Activated T-helper 1 cell treated with anti-CD3 and anti-CD28 coated beads, Interleukin-12 subunit alpha, Interleukin-12 subunit beta, Interleukin-2, Interleukin-4 antibody, amounts not matched to agents 30 ng/mL and 10 ng/mL and 1 ng/mL, durations not matched to agents 14 hours and 24 hours and 36 hours (primary cell): ENCODE data around the gene NCL. TPM values are rescaled to one million over a fixed set of nuclear protein-coding genes. Genes with fewer than 3 reads are reported as not detected.
A peak's percentile ranks its signal among the peaks of the same experiment; 100 is the strongest.
"Not testable (repeated sequence)": the region's sequence is repeated elsewhere in the genome, so short reads cannot be mapped to it uniquely, and the experiment has no call there.

Source experiments
- DNase-seq: peaks from one replicate; pipeline ENCODE4 v3.0.0; 2021; ENCODE audit warnings: low spot score
- H3K27ac Mint-ChIP-seq: one replicate; pipeline ENCODE4 v1.8.0; 2021; ENCODE audit warnings: mild to moderate bottlenecking, mixed read lengths
- H3K27me3 Mint-ChIP-seq: one replicate; pipeline ENCODE4 v1.8.0; 2022; ENCODE audit warnings: mild to moderate bottlenecking, moderate library complexity, mixed read lengths; ENCODE audit not compliant: insufficient read depth
- H3K36me3 Mint-ChIP-seq: one replicate; pipeline ENCODE4 v1.8.0; 2021; ENCODE audit warnings: low read depth, mixed read lengths
- H3K4me1 Mint-ChIP-seq: one replicate; pipeline ENCODE4 v1.8.0; 2021; ENCODE audit warnings: low read depth, mixed read lengths
- H3K4me3 Mint-ChIP-seq: one replicate; pipeline ENCODE4 v1.8.0; 2021; ENCODE audit warnings: mild to moderate bottlenecking, moderate library complexity, mixed read lengths
- H3K9me3 Mint-ChIP-seq: one replicate; pipeline ENCODE4 v1.8.0; 2021; ENCODE audit warnings: mixed read lengths
- intact Hi-C: fragments of 100-400 bp; cut with micrococcal nuclease; formaldehyde crosslinking; loops from one replicate; pipeline ENCODE4 v1.15.1; 2024
- total RNA-seq: library from RNA; stranded (reverse); gene quantifications from 2 replicates; pipeline ENCODE4 v1.2.3, GENCODE V29; 2022

Gene NCL
- total RNA-seq, 1 donor from 2014 or later = 1,388 TPM

DNA sequence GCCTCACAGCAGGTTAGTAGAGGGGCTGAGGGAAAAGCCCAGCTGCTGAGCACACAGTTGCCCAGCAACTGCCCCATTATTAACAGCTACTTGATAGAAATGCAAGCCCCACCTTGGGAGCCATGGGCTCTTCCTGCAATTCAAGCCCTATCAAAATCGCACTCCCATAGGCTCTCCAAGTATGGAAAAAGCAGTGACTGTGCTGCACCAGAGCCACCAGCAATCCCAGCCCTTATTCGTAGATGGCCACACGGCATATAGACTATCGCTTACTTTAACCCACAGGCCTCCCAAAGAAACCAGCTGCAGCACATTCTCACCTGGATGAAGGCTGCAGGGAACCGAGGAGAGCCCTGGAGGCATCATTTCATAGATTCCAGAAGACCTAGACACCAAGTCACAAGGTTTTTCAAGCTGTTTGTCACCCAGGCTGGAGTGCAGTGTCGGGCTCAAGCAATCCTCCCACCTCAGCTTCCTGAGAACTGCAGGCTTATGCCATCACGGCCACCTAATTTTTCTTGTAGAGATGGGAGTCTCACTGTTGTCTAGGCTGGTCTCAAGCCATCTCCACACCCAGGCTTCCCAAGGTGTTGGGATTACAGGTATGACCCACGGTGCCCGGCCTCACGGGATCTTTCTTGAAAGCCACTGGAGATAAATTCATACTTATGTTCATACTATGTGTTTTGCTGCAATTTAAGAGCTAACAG is 11.3 kb downstream of the NCL start:
- Mint-ChIP-seq H3K4me3 (no peak overlapping the region), H3K9me3 (no peaks in the 10 kb centered on the region), H3K36me3 (peaks cover 45% of the 10 kb centered on the region), H3K4me1 (peaks cover 17% of the 10 kb centered on the region), H3K27ac (peak overlapping the region; percentile 52), H3K27me3 (no peaks in the 10 kb centered on the region)
- DNase-seq = no peak
- intact Hi-C loops = loop anchor here (1.0 kb wide), 3 partner anchors 156 to 349 kb away; no protein-coding TSS in a partner anchor

DNA sequence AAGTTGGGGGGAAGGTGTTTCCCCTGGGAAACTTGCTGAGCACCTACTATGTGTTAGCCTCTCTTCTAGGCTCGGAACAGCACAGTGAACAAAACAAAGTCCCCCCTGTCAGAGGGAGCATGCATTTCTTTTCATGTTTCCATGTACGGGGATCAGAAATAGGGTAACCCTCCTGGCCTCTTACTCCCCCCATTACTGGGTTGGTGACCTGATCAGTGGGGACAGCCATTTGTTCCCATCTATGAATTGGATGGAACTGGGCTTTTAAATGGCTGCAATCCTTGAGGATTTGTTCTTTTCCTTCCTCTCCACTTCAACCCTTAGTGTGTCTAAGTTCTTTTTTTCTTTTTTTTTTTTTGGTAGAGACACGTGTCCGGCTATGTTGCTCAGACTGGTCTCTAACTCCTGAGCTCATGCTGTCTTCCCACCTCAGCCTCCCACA is 13.7 kb downstream of the NCL start:
- no peaks in the 10 kb centered on the region for H3K27me3 Mint-ChIP-seq
- H3K4me3 Mint-ChIP-seq = no peak overlapping the region
- no peaks in the 10 kb centered on the region for H3K9me3 Mint-ChIP-seq
- DNase-seq = no peak
- H3K4me1 Mint-ChIP-seq = peaks cover 6% of the 10 kb centered on the region
- no peak overlapping the region for H3K27ac Mint-ChIP-seq
- peaks cover 22% of the 10 kb centered on the region for H3K36me3 Mint-ChIP-seq
- intact Hi-C loops = no loop called here

DNA sequence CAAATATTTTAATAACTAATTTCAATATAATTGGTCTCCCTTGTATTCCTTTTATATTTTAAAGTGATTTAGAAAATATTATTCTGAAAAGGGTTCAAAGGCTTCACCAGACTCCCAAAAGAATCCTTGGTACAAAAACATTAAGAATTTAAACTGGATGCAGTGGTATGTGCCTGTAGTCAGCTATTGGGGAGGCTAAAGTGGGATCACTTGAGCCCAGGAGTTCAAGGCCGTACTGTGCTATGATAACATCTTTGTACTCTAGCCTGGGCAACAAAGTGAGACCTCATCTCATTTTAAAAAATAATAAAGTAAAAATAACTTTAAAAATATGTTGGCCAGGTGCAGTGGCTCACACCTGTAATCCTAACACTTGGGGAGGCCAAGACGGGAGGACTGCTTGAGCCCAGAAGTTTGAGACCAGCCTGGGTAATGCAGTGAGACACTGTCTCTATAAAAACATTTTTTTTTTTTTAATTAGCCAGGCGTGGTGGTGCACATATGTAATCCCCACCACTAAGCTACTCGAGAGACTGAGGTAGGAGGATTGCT is 14.7 kb downstream of the NCL start:
- no peak overlapping the region for H3K27ac Mint-ChIP-seq
- H3K4me3 Mint-ChIP-seq = no peak overlapping the region
- DNase-seq = no peak
- peaks cover 15% of the 10 kb centered on the region for H3K36me3 Mint-ChIP-seq
- no peaks in the 10 kb centered on the region for H3K9me3 Mint-ChIP-seq
- no peaks in the 10 kb centered on the region for H3K4me1 Mint-ChIP-seq
- H3K27me3 Mint-ChIP-seq = no peaks in the 10 kb centered on the region
- intact Hi-C loops = loop anchor here (10.0 kb wide), 1 partner anchor 625 kb away; no protein-coding TSS in a partner anchor

DNA sequence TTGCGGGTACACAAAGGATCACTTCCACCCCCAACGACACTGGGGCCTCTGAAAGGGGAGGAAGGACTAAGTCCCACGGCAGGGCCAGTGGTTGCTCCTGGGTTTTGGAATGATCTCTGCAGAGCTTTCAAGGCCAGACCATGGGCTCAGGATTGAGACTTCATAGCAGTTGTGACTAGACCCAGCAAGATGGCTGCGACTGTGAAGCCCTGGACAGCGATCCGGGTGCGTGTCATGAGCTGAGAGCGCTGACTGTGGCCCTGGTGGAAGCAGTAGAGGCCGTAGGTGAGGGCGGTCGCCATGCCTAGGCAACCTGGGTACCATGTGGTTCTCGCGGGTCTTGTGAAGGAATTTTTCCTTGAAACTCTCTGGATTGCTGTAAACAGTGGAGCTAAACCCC is 27.3 kb downstream of the NCL start:
- peaks cover 5% of the 10 kb centered on the region for H3K4me1 Mint-ChIP-seq
- H3K9me3 Mint-ChIP-seq = peaks cover 2% of the 10 kb centered on the region
- intact Hi-C loops = no loop called here
- no peak for DNase-seq
- H3K36me3 Mint-ChIP-seq = peaks cover under 1% of the 10 kb centered on the region
- H3K4me3 Mint-ChIP-seq = no peak overlapping the region
- no peaks in the 10 kb centered on the region for H3K27me3 Mint-ChIP-seq
- no peak overlapping the region for H3K27ac Mint-ChIP-seq

DNA sequence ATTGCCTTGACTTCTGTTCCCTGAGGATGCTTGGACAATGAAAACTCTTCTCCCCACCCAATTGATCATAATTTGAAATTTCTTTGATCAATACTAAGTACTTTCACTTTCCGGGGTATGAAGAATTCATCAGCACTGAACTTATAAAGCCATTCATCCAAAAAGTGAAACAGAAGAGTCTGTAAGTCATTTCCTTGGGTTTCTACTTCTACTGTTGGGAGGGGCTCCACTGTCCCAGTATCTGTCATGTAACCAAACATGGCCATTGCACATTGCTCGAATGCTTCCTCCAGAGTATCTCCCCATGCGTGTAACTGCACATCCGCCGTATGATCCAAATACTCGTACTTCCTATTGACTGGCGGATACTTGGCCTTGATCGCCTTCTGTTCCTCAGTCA is 30.3 kb downstream of the NCL start:
- Mint-ChIP-seq H3K27ac (no peak overlapping the region), H3K4me1 (peaks cover 5% of the 10 kb centered on the region), H3K4me3 (no peak overlapping the region), H3K27me3 (no peaks in the 10 kb centered on the region), H3K36me3 (peaks cover 6% of the 10 kb centered on the region), H3K9me3 (peaks cover 19% of the 10 kb centered on the region)
- intact Hi-C loops = no loop called here
- DNase-seq = no peak

DNA sequence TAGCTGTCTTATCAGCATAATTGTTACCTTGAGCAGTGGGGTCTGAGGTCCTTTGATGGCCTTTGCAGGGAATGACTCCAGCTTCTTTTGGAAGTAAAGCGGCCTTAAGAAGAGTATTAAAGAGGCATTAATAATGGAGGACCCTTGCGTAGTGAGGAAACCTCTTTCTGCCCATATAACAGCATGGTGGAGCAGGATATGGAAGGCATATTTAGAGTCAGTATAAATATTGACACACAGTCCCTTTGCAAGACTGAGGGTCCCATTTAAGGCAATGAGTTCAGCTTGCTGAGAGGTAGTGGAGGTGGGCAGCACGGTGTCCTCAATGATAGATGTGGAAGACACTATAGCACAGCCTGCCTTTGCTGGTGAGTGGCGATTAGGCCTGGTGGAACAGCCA is 32.7 kb downstream of the NCL start:
- Mint-ChIP-seq H3K27me3 (no peaks in the 10 kb centered on the region), H3K9me3 (peaks cover 19% of the 10 kb centered on the region), H3K4me3 (no peak overlapping the region), H3K4me1 (peaks cover 5% of the 10 kb centered on the region), H3K27ac (no peak overlapping the region), H3K36me3 (peaks cover 6% of the 10 kb centered on the region)
- no peak for DNase-seq
- intact Hi-C loops = no loop called here

DNA sequence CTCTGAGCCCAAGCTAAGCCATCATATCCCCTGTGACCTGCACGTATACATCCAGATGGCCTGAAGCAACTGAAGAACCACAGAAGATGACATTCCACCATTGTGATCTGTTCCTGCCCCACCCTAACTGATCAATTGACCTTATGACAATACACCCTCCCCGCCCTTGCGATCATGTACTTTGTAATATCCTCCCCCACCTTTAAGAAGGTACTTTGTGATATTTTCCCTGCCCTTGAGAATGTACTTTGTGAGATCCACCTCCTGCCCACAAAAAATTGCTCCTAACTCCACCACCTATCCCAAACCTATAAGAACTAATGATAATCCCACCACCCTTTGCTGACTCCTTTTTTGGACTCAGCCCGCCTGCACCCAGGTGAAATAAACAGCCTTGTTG is 33.8 kb downstream of the NCL start:
- H3K4me3 Mint-ChIP-seq, H3K27ac Mint-ChIP-seq, H3K4me1 Mint-ChIP-seq, DNase-seq, intact Hi-C loops, H3K27me3 Mint-ChIP-seq, H3K36me3 Mint-ChIP-seq: not testable (repeated sequence)
- peaks cover 19% of the 10 kb centered on the region for H3K9me3 Mint-ChIP-seq

DNA sequence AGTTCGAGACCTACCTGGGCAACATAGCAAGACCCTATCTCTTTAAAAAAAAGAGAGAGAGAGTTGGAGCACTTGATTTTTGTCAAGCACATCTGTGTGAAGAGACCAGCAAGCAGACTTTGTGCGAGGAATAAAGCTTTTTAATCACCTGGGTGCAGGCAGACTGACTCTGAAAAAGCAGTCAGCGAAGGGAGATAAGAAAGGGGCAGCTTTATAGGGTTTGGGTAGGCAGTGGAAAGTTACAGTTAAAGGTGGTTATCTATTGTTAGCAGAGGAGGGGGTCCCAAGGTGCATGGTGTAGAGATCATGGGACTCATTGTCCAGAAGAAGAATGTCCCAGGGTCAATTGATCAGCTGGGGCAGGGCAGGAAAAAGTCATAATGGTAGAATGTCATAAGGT is 34.4 kb downstream of the NCL start:
- intact Hi-C loops = no loop called here

DNA sequence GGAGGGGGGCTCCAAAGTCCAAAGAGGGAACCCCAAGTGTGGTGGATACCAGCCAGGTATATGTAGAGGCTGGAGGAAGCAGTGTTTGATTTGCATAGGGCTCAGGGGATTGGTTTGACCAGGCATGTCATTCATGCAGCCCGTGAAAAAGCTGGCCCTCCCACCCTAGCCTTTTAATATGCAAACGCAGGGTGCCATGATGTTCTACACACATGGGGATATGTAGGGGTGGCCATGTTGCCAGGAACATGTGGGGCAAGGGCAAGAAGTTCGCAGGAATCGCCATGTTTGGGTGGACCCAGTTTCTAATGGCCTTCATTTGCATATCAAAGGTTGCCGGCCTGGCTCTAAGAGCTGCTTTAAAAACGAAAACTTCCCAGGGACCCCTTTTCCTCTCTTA is 35.1 kb downstream of the NCL start:
- peaks cover 19% of the 10 kb centered on the region for H3K9me3 Mint-ChIP-seq
- intact Hi-C loops = no loop called here
- peaks cover 6% of the 10 kb centered on the region for H3K36me3 Mint-ChIP-seq
- H3K27ac Mint-ChIP-seq = no peak overlapping the region
- H3K4me1 Mint-ChIP-seq = peaks cover 9% of the 10 kb centered on the region
- no peak for DNase-seq
- H3K4me3 Mint-ChIP-seq = no peak overlapping the region
- peaks cover 2% of the 10 kb centered on the region for H3K27me3 Mint-ChIP-seq

More for the DNA sequence above, 34.4 kb downstream of the NCL start:
- peaks cover 19% of the 10 kb centered on the region for H3K9me3 Mint-ChIP-seq
- DNase-seq = no peak
- peaks cover 9% of the 10 kb centered on the region for H3K4me1 Mint-ChIP-seq
- H3K27ac Mint-ChIP-seq = no peak overlapping the region
- H3K4me3 Mint-ChIP-seq = no peak overlapping the region
- H3K27me3 Mint-ChIP-seq = peaks cover 2% of the 10 kb centered on the region
- H3K36me3 Mint-ChIP-seq = peaks cover 6% of the 10 kb centered on the region

DNA sequence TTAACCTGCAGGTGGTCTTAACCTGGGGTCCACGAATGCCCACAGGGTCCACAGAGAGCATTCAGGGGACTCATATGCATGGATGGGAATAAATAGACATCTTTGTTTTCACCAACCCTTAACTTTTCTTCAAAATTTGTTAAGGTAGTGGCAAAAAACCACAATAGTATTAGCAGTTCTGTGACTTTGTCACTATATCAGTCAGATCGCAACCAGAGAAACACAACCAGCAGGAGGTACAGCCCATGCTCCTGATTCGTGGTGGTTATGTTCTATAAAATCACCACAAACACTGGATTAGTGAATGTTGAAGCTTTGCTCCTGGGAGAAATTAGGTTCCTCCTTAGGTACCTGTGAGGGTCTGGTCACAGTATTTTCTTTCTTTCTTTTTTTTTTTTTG is 37.2 kb downstream of the NCL start:
- peaks cover 4% of the 10 kb centered on the region for H3K4me1 Mint-ChIP-seq
- peaks cover 2% of the 10 kb centered on the region for H3K27me3 Mint-ChIP-seq
- intact Hi-C loops = no loop called here
- peaks cover 6% of the 10 kb centered on the region for H3K36me3 Mint-ChIP-seq
- peaks cover 18% of the 10 kb centered on the region for H3K9me3 Mint-ChIP-seq
- no peak overlapping the region for H3K4me3 Mint-ChIP-seq
- no peak for DNase-seq
- no peak overlapping the region for H3K27ac Mint-ChIP-seq

DNA sequence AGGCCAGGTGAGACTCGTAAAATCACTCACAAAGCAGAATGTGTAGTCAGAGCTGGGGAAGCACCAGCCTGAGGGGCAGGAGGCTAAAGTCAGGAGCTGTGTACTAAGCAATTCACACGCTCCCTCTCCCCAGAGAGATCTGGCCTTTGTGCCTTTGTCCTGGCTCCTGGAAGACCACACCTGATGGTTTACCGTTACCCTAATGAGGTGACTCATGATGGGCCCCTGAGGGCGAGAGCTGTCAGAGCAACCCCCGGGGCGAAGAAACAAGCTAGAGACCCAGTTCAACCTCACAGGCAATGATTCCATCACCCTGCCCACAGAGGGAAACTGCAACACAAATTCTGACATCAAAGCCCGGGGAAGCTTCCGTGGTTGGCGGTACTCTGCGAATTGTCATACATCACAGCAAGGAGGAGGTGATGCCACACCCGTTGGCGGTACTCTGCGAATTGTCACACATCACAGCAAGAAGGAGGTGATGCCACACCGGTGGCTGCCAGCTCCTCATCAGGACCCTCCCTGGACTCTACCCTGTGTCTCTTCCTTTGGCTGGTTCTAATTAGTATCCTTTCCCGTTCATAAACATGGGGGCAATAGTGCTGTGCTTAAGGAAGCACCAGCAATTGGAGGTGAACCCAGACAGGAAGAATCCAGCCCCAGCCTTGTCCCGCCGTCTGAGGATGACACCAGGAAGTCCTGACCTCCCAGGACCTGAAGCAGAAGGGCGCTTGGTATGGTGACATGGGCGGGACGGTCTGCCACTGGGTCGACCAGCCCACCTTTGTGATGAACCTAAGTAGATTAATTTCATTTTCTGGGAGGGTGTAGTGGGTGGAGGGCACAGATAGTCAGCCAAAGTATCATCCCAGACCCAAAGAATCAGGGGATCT is 38.2 kb downstream of the NCL start:
- peaks cover 4% of the 10 kb centered on the region for H3K4me1 Mint-ChIP-seq
- H3K27me3 Mint-ChIP-seq = peaks cover 2% of the 10 kb centered on the region
- DNase-seq = peak; percentile 14
- no peak overlapping the region for H3K27ac Mint-ChIP-seq
- peaks cover under 1% of the 10 kb centered on the region for H3K36me3 Mint-ChIP-seq
- intact Hi-C loops = no loop called here
- H3K9me3 Mint-ChIP-seq = peaks cover 7% of the 10 kb centered on the region
- H3K4me3 Mint-ChIP-seq = no peak overlapping the region

DNA sequence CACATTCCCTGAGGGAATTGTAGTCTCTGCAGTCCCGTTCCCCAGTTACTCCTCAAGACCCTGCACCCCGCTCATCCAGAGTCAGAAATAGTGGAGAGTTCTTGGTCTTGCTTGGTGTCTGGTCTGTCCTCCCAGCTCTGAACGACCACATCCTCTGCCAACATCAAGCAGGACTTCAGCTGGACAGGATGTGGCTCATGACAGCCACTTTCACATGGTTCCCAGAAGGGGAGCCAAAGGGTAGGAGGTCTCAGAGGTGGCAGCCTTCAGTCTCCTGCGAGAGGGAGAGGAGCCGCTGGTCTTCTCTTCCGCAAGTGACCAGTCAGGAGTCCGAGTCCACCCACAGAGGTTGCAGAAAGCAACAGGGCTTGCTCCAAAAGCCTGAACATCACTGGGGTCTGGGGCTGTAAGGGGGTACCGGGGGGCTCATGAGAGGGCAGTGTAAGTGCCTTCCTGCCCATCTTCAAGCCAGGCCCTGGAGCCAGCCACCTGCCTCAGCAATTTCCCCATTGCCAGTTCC is 38.9 kb downstream of the NCL start:
- intact Hi-C loops = no loop called here
- peaks cover 2% of the 10 kb centered on the region for H3K27me3 Mint-ChIP-seq
- no peak overlapping the region for H3K4me3 Mint-ChIP-seq
- no peak for DNase-seq
- H3K4me1 Mint-ChIP-seq = peaks cover 4% of the 10 kb centered on the region
- H3K27ac Mint-ChIP-seq = no peak overlapping the region
- peaks cover under 1% of the 10 kb centered on the region for H3K9me3 Mint-ChIP-seq
- H3K36me3 Mint-ChIP-seq = no peaks in the 10 kb centered on the region

DNA sequence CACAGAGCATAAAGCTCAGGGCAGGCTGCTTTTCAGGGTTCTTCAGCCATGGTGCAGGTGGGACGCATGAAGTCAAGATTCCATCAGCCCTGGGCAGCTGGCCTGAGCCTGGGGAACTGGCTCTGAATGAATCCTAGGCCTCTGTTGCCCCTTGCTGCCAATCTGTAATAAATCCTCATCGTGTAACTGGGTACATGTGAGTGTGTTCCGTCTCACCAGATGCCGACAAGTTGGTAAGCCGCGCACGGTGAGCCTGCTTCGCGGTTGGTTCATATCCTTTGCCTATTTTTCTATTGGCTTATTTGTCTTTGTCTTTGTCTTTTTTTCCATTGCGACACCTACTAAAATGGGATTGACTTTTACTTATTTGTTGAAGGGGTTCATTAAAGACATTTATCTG is 41.1 kb downstream of the NCL start:
- H3K4me3 Mint-ChIP-seq = no peak overlapping the region
- DNase-seq = no peak
- H3K27me3 Mint-ChIP-seq = peaks cover 6% of the 10 kb centered on the region
- no peak overlapping the region for H3K27ac Mint-ChIP-seq
- intact Hi-C loops = no loop called here
- H3K9me3 Mint-ChIP-seq = no peaks in the 10 kb centered on the region
- peaks cover 4% of the 10 kb centered on the region for H3K4me1 Mint-ChIP-seq
- no peaks in the 10 kb centered on the region for H3K36me3 Mint-ChIP-seq
